A549 (cell line): ENCODE data around the gene PFKFB4. TPM values are rescaled to one million over a fixed set of nuclear protein-coding genes. Genes with fewer than 3 reads are reported as not detected.

ENCODE experiments used
- ATAC-seq, 2 experiments: fragments of 200-7000 bp in 1 of 2; fragments of >200 bp in 1 of 2; cut with Nextera tagmentation in 1 of 2; cut with Tn5 transposase in 1 of 2; 3 replicates each; pipeline versions ENCODE4 v1.8.0 to v1.9.1; 2018 to 2020; ENCODE audit warnings: mild to moderate bottlenecking in 1 of 2, moderate library complexity in 1 of 2
- CTCF ChIA-PET: fragments of 300-600 bp; sonication (Branson Sonifier 250); formaldehyde crosslinking; extraction: SDS; loops from one replicate; lab custom pipeline; 2021; ENCODE audit warnings: antibody characterized with exemption, inconsistent platforms; lab: Yijun Ruan, JAX
- POLR2A ChIA-PET: fragments of 350-600 bp; formaldehyde crosslinking; extraction: SDS; loops from one replicate; lab custom pipeline; 2021; ENCODE audit warnings: antibody characterized with exemption, inconsistent platforms; lab: Yijun Ruan, JAX
- DNase-seq, 2 experiments: peaks; one replicate each; pipeline versions ENCODE4 v3.0.0 to v3.0.0-alpha.2; 2011 to 2016; ENCODE audit warnings: low read depth in 1 of 2, low spot score in 1 of 2
- FAIRE-seq: peaks from 2 replicates; lab custom pipeline; 2011; peaks lifted over from hg19 to GRCh38; lab: Jason Lieb, UNC
- H3K27ac ChIP-seq, 2 experiments: fragments of >200 bp; sonication (Bioruptor Twin); formaldehyde crosslinking; 3 replicates each; pipeline ENCODE4 v1.5.1; 2016 to 2017
- H3K4me1 ChIP-seq: fragments of >200 bp; sonication (Bioruptor Twin); formaldehyde crosslinking; 3 replicates; pipeline ENCODE4 v1.6.1; 2016
- H3K4me2 ChIP-seq: fragments of >200 bp; sonication (Bioruptor Twin); formaldehyde crosslinking; 3 replicates; pipeline ENCODE4 v1.6.1; 2016
- H3K4me3 ChIP-seq: fragments of >200 bp; sonication (Bioruptor Twin); formaldehyde crosslinking; 3 replicates; pipeline ENCODE4 v1.5.1; 2016
- H3K9me3 ChIP-seq: fragments of >200 bp; sonication (Bioruptor Twin); formaldehyde crosslinking; 3 replicates; pipeline ENCODE4 v1.6.1; 2016
- CBX8 ChIP-seq: fragments of 200-600 bp; sonication (generic); IDR thresholded peaks from 2 replicates; pipeline ENCODE4 v1.6.1; 2016
- CEBPB ChIP-seq, 2 experiments: fragments of >200 bp in 1 of 2; sonication (Bioruptor Twin) in 1 of 2; formaldehyde crosslinking in 1 of 2; IDR thresholded peaks; 2 replicates each; pipeline ENCODE4 v1.6.1; 2012 to 2016
- EHF ChIP-seq: fragments of 250-450 bp; sonication (Bioruptor Pico); IDR thresholded peaks from 2 replicates; pipeline ENCODE4 v1.5.0; 2020; ENCODE audit warnings: mild to moderate bottlenecking
- FOSL2 ChIP-seq, 2 experiments: fragments of 450-650 bp in 1 of 2; fragments of >200 bp in 1 of 2; sonication (Bioruptor Twin) in 1 of 2; formaldehyde crosslinking; IDR thresholded peaks; 2 replicates each; pipeline versions ENCODE4 v1.5.0 to v1.6.1; 2016 to 2020; ENCODE audit warnings: mild to moderate bottlenecking in 1 of 2, moderate library complexity in 1 of 2
- HOXB5 ChIP-seq: fragments of 250-450 bp; sonication (Bioruptor Pico); IDR thresholded peaks from 2 replicates; pipeline ENCODE4 v1.5.0; 2020; ENCODE audit warnings: mild to moderate bottlenecking, moderate library complexity
- JUNB ChIP-seq: fragments of >200 bp; sonication (Bioruptor Twin); formaldehyde crosslinking; IDR thresholded peaks from 2 replicates; pipeline ENCODE4 v1.6.1; 2016
- KDM5A ChIP-seq: fragments of 200-600 bp; sonication (generic); IDR thresholded peaks from 2 replicates; pipeline ENCODE4 v1.6.1; 2016; ENCODE audit warnings: antibody characterized with exemption, mild to moderate bottlenecking
- MAFK ChIP-seq: fragments of 450-650 bp; IDR thresholded peaks from 2 replicates; pipeline ENCODE4 v1.6.1; 2014; ENCODE audit not compliant: partially characterized antibody
- PHF8 ChIP-seq: fragments of 200-600 bp; sonication (generic); IDR thresholded peaks from 2 replicates; pipeline ENCODE4 v1.6.1; 2016; ENCODE audit warnings: low read depth, mild to moderate bottlenecking, antibody characterized with exemption, moderate library complexity, borderline replicate concordance
- RAD21 ChIP-seq, 2 experiments: fragments of >200 bp in 1 of 2; sonication (Bioruptor Twin) in 1 of 2; formaldehyde crosslinking in 1 of 2; IDR thresholded peaks in 1 of 2; conservative IDR thresholded peaks in 1 of 2; 2 replicates in 1 of 2; 3 replicates in 1 of 2; pipeline ENCODE4 v1.6.1; 2012 to 2018; ENCODE audit warnings: inconsistent platforms in 1 of 2
- RCOR1 ChIP-seq: fragments of 150-350 bp; IDR thresholded peaks from 2 replicates; pipeline ENCODE4 v1.6.1; 2014; ENCODE audit warnings: antibody characterized with exemption, low read length, low read depth
- RFX5 ChIP-seq: fragments of 450-650 bp; IDR thresholded peaks from 2 replicates; pipeline ENCODE4 v1.7.1; 2014; ENCODE audit warnings: antibody characterized with exemption, mild to moderate bottlenecking, moderate library complexity
- ZC3H11A ChIP-seq: fragments of 450-650 bp; IDR thresholded peaks from 2 replicates; pipeline ENCODE4 v1.6.1; 2014; ENCODE audit warnings: antibody characterized with exemption, mild to moderate bottlenecking
- ZFP36 ChIP-seq: fragments of 450-650 bp; IDR thresholded peaks from 2 replicates; pipeline ENCODE4 v1.6.1; 2014; ENCODE audit warnings: borderline replicate concordance; ENCODE audit not compliant: partially characterized antibody
- ZNF302 ChIP-seq: fragments of 250-450 bp; sonication (Bioruptor Pico); IDR thresholded peaks from 2 replicates; pipeline ENCODE4 v1.9.0; 2021; ENCODE audit warnings: inconsistent platforms, mild to moderate bottlenecking, moderate library complexity
- ZSCAN20 ChIP-seq: fragments of 250-450 bp; sonication (Bioruptor Pico); IDR thresholded peaks from 2 replicates; pipeline ENCODE4 v1.8.0; 2022; ENCODE audit warnings: mild to moderate bottlenecking, moderate library complexity
- WGBS: methylation state at CpG from one replicate; pipeline ENCODE4 v1.1.6; 2017; ENCODE audit errors: missing lambda C conversion rate; 5-methylcytosine and 5-hydroxymethylcytosine counted together
- polyA plus RNA-seq, 4 experiments: library from polyadenylated mRNA; depleted of rRNA in 3 of 4; stranded (reverse); fragments of >200 nt; fragmentation: RNase III in 1 of 4; extraction: RNeasy Plus Mini Kit Qiagen cat#74134 plus additional on column Dnase treatment in 1 of 4; gene quantifications; 2 replicates in 3 of 4; 3 replicates in 1 of 4; pipeline ENCODE4 v1.2.3, GENCODE V29; 2011 to 2017
- TF ChIP-seq, protein P1 (sequence below): fragments of 250-450 bp; sonication (Bioruptor Pico); IDR thresholded peaks from 2 replicates; pipeline ENCODE4 v1.5.0; 2020; ENCODE audit warnings: low read depth, mild to moderate bottlenecking, moderate library complexity
- TF ChIP-seq, protein P2 (sequence below): fragments of >200 bp; sonication (Bioruptor Twin); formaldehyde crosslinking; IDR thresholded peaks from 3 replicates; pipeline ENCODE4 v1.6.1; 2016
- TF ChIP-seq, protein P3 (sequence below): fragments of >200 bp; sonication (Bioruptor Twin); formaldehyde crosslinking; IDR thresholded peaks from 2 replicates; pipeline ENCODE4 v1.6.1; 2016
- TF ChIP-seq, protein P4 (sequence below): fragments of 200-600 bp; sonication (generic); IDR thresholded peaks from 2 replicates; pipeline ENCODE4 v1.6.1; 2016; ENCODE audit warnings: antibody characterized with exemption, mild to moderate bottlenecking, moderate library complexity
- TF ChIP-seq, protein P5 (sequence below): fragments of >200 bp; sonication (Bioruptor Twin); formaldehyde crosslinking; IDR thresholded peaks from 3 replicates; pipeline ENCODE4 v1.5.1; 2016
- TF ChIP-seq, protein P6 (sequence below): IDR thresholded peaks from 2 replicates; pipeline ENCODE4 v1.6.1; 2012

The PFKFB4 gene
- polyA plus RNA-seq, 2 of the 4 experiments (the other 2 are of a cell fraction): 8.4 to 20.9 TPM

DNA sequence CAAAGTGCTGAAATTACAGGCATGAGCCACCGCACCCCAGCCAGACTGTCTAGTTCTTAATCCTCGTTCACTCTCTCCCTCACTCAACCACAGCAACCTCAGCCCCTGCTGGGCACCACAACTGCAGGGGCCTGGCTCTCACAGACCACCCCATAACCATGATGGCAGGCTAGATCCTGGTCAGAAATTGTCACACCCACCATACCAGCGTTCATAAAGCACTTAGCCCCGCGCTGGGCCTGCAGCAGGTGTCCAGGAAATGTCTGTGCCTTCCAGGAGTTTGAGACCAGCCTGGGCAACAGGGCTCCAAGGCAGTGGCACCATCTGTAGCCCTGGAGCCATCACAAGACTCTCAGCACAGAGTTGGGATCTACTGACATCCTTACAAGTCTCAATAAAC, 54.5 kb downstream of the PFKFB4 start:
- Histone ChIP-seq H3K4me1 (peaks cover 20% of the 10 kb centered on the region), H3K27ac (no peak overlapping the region), H3K4me3 (no peak overlapping the region), H3K4me2 (no peak overlapping the region), H3K9me3 (no peaks in the 10 kb centered on the region)
- FAIRE-seq (no peak), ATAC-seq (no peak), DNase-seq (no peak)
- WGBS: 96% methylated on average over 2 of the region's 5 CpGs
- CTCF ChIA-PET: interaction anchor here (0.8 kb wide), 1 partner anchor 66 kb away, joined by 4 read pairs; no protein-coding TSS in a partner anchor
- TF ChIP-seq, protein P1, sequence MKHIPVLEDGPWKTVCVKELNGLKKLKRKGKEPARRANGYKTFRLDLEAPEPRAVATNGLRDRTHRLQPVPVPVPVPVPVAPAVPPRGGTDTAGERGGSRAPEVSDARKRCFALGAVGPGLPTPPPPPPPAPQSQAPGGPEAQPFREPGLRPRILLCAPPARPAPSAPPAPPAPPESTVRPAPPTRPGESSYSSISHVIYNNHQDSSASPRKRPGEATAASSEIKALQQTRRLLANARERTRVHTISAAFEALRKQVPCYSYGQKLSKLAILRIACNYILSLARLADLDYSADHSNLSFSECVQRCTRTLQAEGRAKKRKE: no peak
- TF ChIP-seq, protein P2, sequence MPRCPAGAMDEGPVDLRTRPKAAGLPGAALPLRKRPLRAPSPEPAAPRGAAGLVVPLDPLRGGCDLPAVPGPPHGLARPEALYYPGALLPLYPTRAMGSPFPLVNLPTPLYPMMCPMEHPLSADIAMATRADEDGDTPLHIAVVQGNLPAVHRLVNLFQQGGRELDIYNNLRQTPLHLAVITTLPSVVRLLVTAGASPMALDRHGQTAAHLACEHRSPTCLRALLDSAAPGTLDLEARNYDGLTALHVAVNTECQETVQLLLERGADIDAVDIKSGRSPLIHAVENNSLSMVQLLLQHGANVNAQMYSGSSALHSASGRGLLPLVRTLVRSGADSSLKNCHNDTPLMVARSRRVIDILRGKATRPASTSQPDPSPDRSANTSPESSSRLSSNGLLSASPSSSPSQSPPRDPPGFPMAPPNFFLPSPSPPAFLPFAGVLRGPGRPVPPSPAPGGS: no peak
- TF ChIP-seq ZSCAN20 (CRISPR knock-in tag) (no peak), JUNB (no peak), KDM5A (no peak), EHF (CRISPR knock-in tag) (no peak), RAD21 (conservative IDR thresholded peaks at IDR 0.05 in 1 of 2, IDR thresholded peaks at IDR 0.05 in 1 of 2) (no peak), MAFK (no peak), RFX5 (no peak), CBX8 (no peak), ZFP36 (no peak), HOXB5 (CRISPR knock-in tag) (no peak), PHF8 (no peak), ZC3H11A (no peak), ZNF302 (CRISPR knock-in tag) (no peak), FOSL2 (IDR thresholded peaks at IDR 0.05) (no peak), FOSL2 (CRISPR knock-in tag; IDR thresholded peaks at IDR 0.05) (no peak)
- TF ChIP-seq, protein P3, sequence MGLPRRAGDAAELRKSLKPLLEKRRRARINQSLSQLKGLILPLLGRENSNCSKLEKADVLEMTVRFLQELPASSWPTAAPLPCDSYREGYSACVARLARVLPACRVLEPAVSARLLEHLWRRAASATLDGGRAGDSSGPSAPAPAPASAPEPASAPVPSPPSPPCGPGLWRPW: no peak
- TF ChIP-seq, protein P4, sequence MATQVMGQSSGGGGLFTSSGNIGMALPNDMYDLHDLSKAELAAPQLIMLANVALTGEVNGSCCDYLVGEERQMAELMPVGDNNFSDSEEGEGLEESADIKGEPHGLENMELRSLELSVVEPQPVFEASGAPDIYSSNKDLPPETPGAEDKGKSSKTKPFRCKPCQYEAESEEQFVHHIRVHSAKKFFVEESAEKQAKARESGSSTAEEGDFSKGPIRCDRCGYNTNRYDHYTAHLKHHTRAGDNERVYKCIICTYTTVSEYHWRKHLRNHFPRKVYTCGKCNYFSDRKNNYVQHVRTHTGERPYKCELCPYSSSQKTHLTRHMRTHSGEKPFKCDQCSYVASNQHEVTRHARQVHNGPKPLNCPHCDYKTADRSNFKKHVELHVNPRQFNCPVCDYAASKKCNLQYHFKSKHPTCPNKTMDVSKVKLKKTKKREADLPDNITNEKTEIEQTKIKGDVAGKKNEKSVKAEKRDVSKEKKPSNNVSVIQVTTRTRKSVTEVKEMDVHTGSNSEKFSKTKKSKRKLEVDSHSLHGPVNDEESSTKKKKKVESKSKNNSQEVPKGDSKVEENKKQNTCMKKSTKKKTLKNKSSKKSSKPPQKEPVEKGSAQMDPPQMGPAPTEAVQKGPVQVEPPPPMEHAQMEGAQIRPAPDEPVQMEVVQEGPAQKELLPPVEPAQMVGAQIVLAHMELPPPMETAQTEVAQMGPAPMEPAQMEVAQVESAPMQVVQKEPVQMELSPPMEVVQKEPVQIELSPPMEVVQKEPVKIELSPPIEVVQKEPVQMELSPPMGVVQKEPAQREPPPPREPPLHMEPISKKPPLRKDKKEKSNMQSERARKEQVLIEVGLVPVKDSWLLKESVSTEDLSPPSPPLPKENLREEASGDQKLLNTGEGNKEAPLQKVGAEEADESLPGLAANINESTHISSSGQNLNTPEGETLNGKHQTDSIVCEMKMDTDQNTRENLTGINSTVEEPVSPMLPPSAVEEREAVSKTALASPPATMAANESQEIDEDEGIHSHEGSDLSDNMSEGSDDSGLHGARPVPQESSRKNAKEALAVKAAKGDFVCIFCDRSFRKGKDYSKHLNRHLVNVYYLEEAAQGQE: no peak
- TF ChIP-seq, protein P5, sequence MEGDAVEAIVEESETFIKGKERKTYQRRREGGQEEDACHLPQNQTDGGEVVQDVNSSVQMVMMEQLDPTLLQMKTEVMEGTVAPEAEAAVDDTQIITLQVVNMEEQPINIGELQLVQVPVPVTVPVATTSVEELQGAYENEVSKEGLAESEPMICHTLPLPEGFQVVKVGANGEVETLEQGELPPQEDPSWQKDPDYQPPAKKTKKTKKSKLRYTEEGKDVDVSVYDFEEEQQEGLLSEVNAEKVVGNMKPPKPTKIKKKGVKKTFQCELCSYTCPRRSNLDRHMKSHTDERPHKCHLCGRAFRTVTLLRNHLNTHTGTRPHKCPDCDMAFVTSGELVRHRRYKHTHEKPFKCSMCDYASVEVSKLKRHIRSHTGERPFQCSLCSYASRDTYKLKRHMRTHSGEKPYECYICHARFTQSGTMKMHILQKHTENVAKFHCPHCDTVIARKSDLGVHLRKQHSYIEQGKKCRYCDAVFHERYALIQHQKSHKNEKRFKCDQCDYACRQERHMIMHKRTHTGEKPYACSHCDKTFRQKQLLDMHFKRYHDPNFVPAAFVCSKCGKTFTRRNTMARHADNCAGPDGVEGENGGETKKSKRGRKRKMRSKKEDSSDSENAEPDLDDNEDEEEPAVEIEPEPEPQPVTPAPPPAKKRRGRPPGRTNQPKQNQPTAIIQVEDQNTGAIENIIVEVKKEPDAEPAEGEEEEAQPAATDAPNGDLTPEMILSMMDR: no peak
- POLR2A ChIA-PET: no interaction called here

DNA sequence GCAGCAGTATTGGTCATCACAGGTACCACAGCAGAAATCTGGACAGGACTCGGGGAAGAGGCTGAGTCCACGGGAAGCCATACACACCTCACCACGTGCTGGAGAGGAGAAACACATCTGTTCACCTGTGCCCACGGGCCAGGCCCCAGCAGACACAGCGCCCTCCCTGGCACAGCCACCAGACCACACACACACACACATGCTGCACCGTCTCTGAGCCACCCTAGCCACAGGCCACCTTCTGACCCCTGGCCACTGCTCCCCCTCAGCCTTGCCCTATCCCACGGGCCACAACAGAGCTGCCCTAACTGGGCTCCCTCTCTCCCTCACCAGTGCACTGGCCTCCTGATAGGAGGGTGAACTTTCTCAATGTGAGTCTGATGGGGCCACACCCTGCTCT, 55.4 kb downstream of the PFKFB4 start:
- H3K27ac ChIP-seq: no peak overlapping the region
- DNase-seq (no peak), ATAC-seq (no peak), FAIRE-seq (no peak)
- ChIA-PET POLR2A (no interaction called here), CTCF (interaction anchor here (1.2 kb wide), 1 partner anchor 10 kb away, joined by 3 read pairs; no protein-coding TSS in a partner anchor)
- H3K9me3 ChIP-seq: no peaks in the 10 kb centered on the region
- H3K4me1 ChIP-seq: peaks cover 18% of the 10 kb centered on the region
- 92% methylated on average over 7 of the region's 7 CpGs for WGBS
- H3K4me2 ChIP-seq: no peak overlapping the region
- H3K4me3 ChIP-seq: no peak overlapping the region
- TF ChIP-seq CEBPB (IDR thresholded peaks at IDR 0.05) (no peak), RCOR1 (no peak), HOXB5 (CRISPR knock-in tag) (no peak), RFX5 (no peak), MAFK (no peak)
- TF ChIP-seq, protein P6, sequence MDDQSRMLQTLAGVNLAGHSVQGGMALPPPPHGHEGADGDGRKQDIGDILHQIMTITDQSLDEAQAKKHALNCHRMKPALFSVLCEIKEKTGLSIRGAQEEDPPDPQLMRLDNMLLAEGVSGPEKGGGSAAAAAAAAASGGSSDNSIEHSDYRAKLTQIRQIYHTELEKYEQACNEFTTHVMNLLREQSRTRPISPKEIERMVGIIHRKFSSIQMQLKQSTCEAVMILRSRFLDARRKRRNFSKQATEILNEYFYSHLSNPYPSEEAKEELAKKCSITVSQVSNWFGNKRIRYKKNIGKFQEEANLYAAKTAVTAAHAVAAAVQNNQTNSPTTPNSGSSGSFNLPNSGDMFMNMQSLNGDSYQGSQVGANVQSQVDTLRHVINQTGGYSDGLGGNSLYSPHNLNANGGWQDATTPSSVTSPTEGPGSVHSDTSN: no peak
- TF ChIP-seq, protein P2: no peak
- TF ChIP-seq, protein P4: no peak
